ENCODE measurements around the gene PARP8.

The PARP8 gene

DNA sequence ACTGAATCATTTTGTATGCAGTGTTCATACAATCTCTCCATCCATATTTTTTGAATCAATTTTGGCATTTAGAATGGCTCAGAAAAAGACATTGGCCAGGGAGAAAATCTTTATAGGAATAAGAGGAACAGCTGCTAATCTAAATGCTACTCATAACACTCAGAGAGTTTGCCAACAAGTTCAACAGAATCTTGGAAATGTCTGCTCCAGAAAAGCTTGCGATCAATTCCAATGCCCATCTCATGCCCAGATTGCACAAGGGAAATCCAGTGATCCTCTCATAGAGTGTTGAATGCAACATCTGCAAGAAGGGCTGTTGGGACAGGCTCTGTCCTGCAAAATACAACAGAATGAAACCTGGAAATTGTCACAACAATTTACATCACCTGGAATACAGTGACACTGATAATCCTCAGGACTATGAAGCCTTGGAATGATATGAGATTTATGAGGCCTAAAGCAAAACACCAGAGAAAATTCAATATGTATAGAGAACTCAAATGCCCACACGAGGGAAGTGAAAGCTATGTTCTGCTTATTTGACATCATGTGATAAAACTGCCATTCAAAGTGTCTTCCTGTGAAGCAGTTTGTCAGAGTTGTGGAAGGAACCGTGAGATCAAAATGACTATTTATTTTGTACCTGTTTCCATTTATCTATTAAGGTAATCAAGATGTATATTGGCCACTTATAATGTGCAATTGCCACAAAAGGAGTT is 190.1 kb downstream of the PARP8 start:
- no peak overlapping the region for H3K27ac ChIP-seq
- no peaks in the 10 kb centered on the region for H3K4me1 ChIP-seq (ENCODE audit: control insufficient read depth in 1 of 2, insufficient read depth in 1 of 2, low read depth in 1 of 2, low read length in 1 of 2)
- TF ChIP-seq, protein P1, sequence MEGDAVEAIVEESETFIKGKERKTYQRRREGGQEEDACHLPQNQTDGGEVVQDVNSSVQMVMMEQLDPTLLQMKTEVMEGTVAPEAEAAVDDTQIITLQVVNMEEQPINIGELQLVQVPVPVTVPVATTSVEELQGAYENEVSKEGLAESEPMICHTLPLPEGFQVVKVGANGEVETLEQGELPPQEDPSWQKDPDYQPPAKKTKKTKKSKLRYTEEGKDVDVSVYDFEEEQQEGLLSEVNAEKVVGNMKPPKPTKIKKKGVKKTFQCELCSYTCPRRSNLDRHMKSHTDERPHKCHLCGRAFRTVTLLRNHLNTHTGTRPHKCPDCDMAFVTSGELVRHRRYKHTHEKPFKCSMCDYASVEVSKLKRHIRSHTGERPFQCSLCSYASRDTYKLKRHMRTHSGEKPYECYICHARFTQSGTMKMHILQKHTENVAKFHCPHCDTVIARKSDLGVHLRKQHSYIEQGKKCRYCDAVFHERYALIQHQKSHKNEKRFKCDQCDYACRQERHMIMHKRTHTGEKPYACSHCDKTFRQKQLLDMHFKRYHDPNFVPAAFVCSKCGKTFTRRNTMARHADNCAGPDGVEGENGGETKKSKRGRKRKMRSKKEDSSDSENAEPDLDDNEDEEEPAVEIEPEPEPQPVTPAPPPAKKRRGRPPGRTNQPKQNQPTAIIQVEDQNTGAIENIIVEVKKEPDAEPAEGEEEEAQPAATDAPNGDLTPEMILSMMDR (IDR thresholded peaks at IDR 0.05), result no peak

DNA sequence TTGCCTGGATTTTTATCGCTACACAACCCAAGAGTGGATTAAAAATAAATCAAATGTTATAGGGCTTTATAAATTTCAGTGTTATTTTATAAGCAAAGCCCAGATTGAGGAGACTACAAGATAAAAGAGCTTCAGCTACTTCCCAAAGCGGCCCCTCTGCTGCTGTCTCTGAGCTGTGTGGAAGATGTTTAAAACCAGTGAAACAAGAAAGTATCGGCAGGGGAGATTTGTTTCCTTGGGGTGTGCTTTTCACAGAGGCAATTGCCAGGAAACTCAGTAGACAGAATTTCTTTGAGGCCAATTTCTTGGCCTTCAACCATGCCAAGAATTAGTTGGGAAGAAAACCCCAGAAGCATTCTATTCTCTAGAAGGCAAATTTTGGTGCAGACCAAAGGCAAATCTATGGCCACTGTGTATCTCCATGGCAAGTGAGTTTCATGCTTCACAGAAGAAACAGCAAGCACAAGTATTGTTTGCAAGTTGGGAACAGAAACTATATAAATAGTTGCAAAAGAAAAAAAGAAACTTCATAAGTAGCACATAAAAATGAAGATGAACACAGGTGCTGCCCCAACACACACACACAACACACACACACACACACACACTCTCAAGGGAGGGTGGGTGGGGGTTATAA is 197.2 kb downstream of the PARP8 start:
- Histone ChIP-seq H3K4me1 (ENCODE audit: control insufficient read depth in 1 of 2, insufficient read depth in 1 of 2, low read depth in 1 of 2, low read length in 1 of 2) (no peaks in the 10 kb centered on the region), H3K27ac (no peak overlapping the region), H3K4me3 (ENCODE audit: low read depth in 1 of 2, low read length in 1 of 2) (no peak overlapping the region), H3K36me3 (no peaks in the 10 kb centered on the region), H3K9me3 (no peaks in the 10 kb centered on the region), H3K27me3 (peaks cover 5% of the 10 kb centered on the region)
- TF ChIP-seq, protein P1 (IDR thresholded peaks at IDR 0.05), result no peak

More for the DNA sequence above, 190.1 kb downstream of the PARP8 start:
- H3K27me3 ChIP-seq, result no peaks in the 10 kb centered on the region
- H3K36me3 ChIP-seq, result no peaks in the 10 kb centered on the region
- no peaks in the 10 kb centered on the region for H3K9me3 ChIP-seq
- no peak overlapping the region for H3K4me3 ChIP-seq (ENCODE audit: low read depth in 1 of 2, low read length in 1 of 2)

DNA sequence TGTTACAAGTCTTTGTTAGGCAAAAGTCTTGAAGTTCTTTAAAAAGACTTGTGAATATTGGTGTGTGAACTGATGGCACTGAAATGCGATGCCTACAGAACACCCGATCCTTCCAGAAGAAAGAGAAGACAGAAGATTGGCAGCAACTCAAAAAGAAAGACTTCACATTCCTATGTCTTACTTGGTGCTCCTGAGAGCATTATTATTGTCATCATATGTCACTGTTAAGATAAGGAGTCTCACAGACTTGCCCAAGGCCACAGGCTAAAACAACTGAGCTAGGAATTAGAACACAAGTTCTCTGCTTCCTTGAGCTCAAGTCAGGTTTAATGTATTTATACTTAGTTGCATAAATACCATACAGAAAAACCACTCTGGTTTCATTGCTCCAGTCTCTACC is 198.0 kb downstream of the PARP8 start:
- Histone ChIP-seq H3K36me3 (no peaks in the 10 kb centered on the region), H3K9me3 (no peaks in the 10 kb centered on the region), H3K27ac (no peak overlapping the region), H3K4me3 (ENCODE audit: low read depth in 1 of 2, low read length in 1 of 2) (no peak overlapping the region), H3K27me3 (peaks cover 5% of the 10 kb centered on the region), H3K4me1 (ENCODE audit: control insufficient read depth in 1 of 2, insufficient read depth in 1 of 2, low read depth in 1 of 2, low read length in 1 of 2) (no peaks in the 10 kb centered on the region)
- TF ChIP-seq, protein P1 (IDR thresholded peaks at IDR 0.05), result no peak

DNA sequence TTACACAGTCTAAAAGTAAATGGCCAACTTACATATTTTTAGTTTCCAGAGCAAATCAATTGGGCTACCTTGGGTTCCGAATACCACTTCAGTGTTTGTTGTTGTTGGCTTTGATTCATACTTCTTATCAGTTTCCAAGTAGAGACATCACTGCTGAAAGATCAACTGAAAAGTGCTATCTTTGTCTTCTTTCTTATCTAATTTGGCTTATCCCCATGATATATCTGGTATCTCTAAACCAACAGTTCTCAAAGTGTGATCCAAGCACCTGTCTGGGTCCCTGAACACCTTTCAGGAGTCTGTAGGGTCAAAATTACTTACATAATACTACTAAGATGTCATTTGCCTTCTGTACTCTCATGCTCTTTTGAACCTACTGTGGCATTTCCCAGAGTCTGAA is 200.0 kb downstream of the PARP8 start:
- no peaks in the 10 kb centered on the region for H3K4me1 ChIP-seq (ENCODE audit: control insufficient read depth in 1 of 2, insufficient read depth in 1 of 2, low read depth in 1 of 2, low read length in 1 of 2)
- no peak overlapping the region for H3K27ac ChIP-seq
- H3K36me3 ChIP-seq, result no peaks in the 10 kb centered on the region
- no peak overlapping the region for H3K4me3 ChIP-seq (ENCODE audit: low read depth in 1 of 2, low read length in 1 of 2)
- H3K9me3 ChIP-seq, result no peaks in the 10 kb centered on the region
- H3K27me3 ChIP-seq, result peaks cover 9% of the 10 kb centered on the region
- TF ChIP-seq, protein P1 (IDR thresholded peaks at IDR 0.05), result no peak

DNA sequence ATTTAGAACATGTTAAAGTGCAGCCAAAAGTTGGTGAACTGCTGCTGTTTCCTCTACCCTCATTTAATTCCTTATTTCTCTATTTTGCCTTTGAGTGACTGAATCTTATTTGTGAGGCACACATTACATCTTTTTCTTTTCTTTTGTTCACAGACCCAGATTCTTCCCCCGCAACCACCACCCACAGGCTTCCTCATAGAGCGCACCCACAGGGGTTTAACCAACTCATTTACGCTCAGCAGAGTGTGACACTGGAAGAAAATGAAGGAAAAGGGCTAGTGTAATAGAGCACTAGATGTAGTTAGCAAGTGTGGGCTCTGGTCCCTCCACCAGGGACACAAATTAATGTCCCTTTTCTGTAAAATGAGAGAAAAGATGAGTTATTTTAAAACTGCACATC is 200.7 kb downstream of the PARP8 start:
- no peaks in the 10 kb centered on the region for H3K36me3 ChIP-seq
- TF ChIP-seq, protein P1 (IDR thresholded peaks at IDR 0.05), result no peak
- H3K4me3 ChIP-seq (ENCODE audit: low read depth in 1 of 2, low read length in 1 of 2), result no peak overlapping the region

More for the DNA sequence above, 200.7 kb downstream of the PARP8 start:
- no peak overlapping the region for H3K27ac ChIP-seq
- peaks cover 13% of the 10 kb centered on the region for H3K27me3 ChIP-seq
- H3K9me3 ChIP-seq, result no peaks in the 10 kb centered on the region
- no peaks in the 10 kb centered on the region for H3K4me1 ChIP-seq (ENCODE audit: control insufficient read depth in 1 of 2, insufficient read depth in 1 of 2, low read depth in 1 of 2, low read length in 1 of 2)

All from neutrophil (primary cell).